GM12878 (cell line): ENCODE data around the gene PRR15L. TPM values are rescaled to one million over a fixed set of nuclear protein-coding genes. Genes with fewer than 3 reads are reported as not detected.
A peak's percentile ranks its signal among the peaks of the same experiment; 100 is the strongest.

Experiments used
- CEBPZ ChIP-seq: fragments of 150-350 bp; IDR thresholded peaks from 2 replicates; pipeline ENCODE4 v1.6.1; 2016; ENCODE audit warnings: low read depth, low read length
- CHD1 ChIP-seq: IDR thresholded peaks from 2 replicates; pipeline ENCODE4 v1.6.1; 2012; ENCODE audit warnings: low read depth, low read length, improper control_type of control experiment
- CTCF ChIP-seq, 3 experiments: IDR thresholded peaks in 2 of 3; conservative IDR thresholded peaks in 1 of 3; 2 replicates each; pipeline ENCODE4 v1.5.1; 2011; ENCODE audit warnings: low read depth in 3 of 3, low read length in 3 of 3, mild to moderate bottlenecking in 3 of 3, control low read depth in 2 of 3, moderate library complexity in 2 of 3, inconsistent platforms in 1 of 3, mixed read lengths in 1 of 3; ENCODE audit not compliant: control insufficient read depth in 2 of 3, insufficient read depth in 1 of 3; ENCODE audit errors: extremely low read depth in 1 of 3
- EED ChIP-seq: sonication (generic); IDR thresholded peaks from 2 replicates; pipeline ENCODE4 v1.6.1; 2016; ENCODE audit warnings: antibody characterized with exemption, low read depth
- ETV6 ChIP-seq, 2 experiments: fragments of 450-650 bp in 1 of 2; IDR thresholded peaks in 1 of 2; conservative IDR thresholded peaks in 1 of 2; 2 replicates each; pipeline ENCODE4 v1.6.1; 2014; ENCODE audit warnings: antibody characterized with exemption in 1 of 2, borderline replicate concordance in 1 of 2, low read depth in 1 of 2, mild to moderate bottlenecking in 1 of 2, moderate library complexity in 1 of 2
- HDAC6 ChIP-seq: fragments of 200-600 bp; sonication (generic); IDR thresholded peaks from one replicate; pipeline ENCODE4 v1.8.0; 2017; ENCODE audit warnings: antibody characterized with exemption; ENCODE audit not compliant: unreplicated experiment
- IKZF2 ChIP-seq, 2 experiments: fragments of 450-650 bp; IDR thresholded peaks; 2 replicates each; pipeline ENCODE4 v1.6.1; 2017; ENCODE audit warnings: mild to moderate bottlenecking in 2 of 2, moderate library complexity in 2 of 2
- MEF2B ChIP-seq: fragments of 450-650 bp; IDR thresholded peaks from 2 replicates; pipeline ENCODE4 v1.6.1; 2018; ENCODE audit warnings: mild to moderate bottlenecking, moderate library complexity; ENCODE audit not compliant: partially characterized antibody, poor library complexity, severe bottlenecking
- MYB ChIP-seq: fragments of 150-350 bp; IDR thresholded peaks from 2 replicates; pipeline ENCODE4 v1.6.1; 2014; ENCODE audit warnings: mild to moderate bottlenecking, low read depth, low read length, borderline replicate concordance
- SMAD5 ChIP-seq: IDR thresholded peaks from 2 replicates; pipeline ENCODE4 v1.6.1; 2016; ENCODE audit warnings: antibody characterized with exemption, low read depth
- SRF ChIP-seq, 2 experiments: IDR thresholded peaks; 2 replicates each; pipeline ENCODE4 v1.6.1; 2011; ENCODE audit warnings: low read depth in 2 of 2, low read length in 2 of 2, mild to moderate bottlenecking in 1 of 2, moderate library complexity in 1 of 2
- ZBED1 ChIP-seq: IDR thresholded peaks from 2 replicates; pipeline ENCODE4 v1.6.1; 2016; ENCODE audit warnings: borderline replicate concordance
- ZNF24 ChIP-seq: fragments of 450-650 bp; IDR thresholded peaks from 2 replicates; pipeline ENCODE4 v1.6.1; 2017; ENCODE audit warnings: antibody characterized with exemption, mild to moderate bottlenecking
- polyA plus RNA-seq, 11 experiments: library from polyadenylated mRNA; depleted of rRNA in 4 of 11; unstranded in 6 of 11; stranded (reverse) in 5 of 11; fragments of >200 nt; fragmentation: Nextera tagmentation in 4 of 11; fragmentation: Illumina TruSeq in 1 of 11; extraction: Ambion mirVana in 4 of 11; extraction: Trizol in 1 of 11; gene quantifications; 1 replicate in 1 of 11; 2 replicates in 10 of 11; pipeline versions ENCODE4 v1.2.1 to v1.2.3, GENCODE V29; 2011 to 2016; ENCODE audit warnings: inconsistent platforms in 2 of 11, missing spikeins in 2 of 11, low read depth in 1 of 11
- total RNA-seq, 4 experiments: library from RNA; depleted of rRNA in 3 of 4; stranded (reverse); fragments of >200 nt in 3 of 4; fragmentation: Illumina TruSeq in 1 of 4; extraction: Trizol in 1 of 4; gene quantifications; 2 replicates each; pipeline versions ENCODE4 v1.2.1 to v1.2.3, GENCODE V29; 2013 to 2021
- TF ChIP-seq, protein P1 (sequence below): IDR thresholded peaks from 2 replicates; pipeline ENCODE4 v1.6.1; 2011; ENCODE audit warnings: borderline replicate concordance, low read depth, mild to moderate bottlenecking, moderate library complexity, mixed read lengths, low read length; ENCODE audit not compliant: insufficient read depth; ENCODE audit errors: extremely low read length
- TF ChIP-seq, protein P2 (sequence below): fragments of 450-650 bp; IDR thresholded peaks from 2 replicates; pipeline ENCODE4 v1.6.1; 2016; ENCODE audit warnings: mild to moderate bottlenecking
- TF ChIP-seq, protein P3 (sequence below): fragments of 450-650 bp; formaldehyde crosslinking; IDR thresholded peaks from 2 replicates; pipeline ENCODE4 v1.4.0; 2022; ENCODE audit warnings: mild to moderate bottlenecking, moderate library complexity
- TF ChIP-seq, protein P4 (sequence below): IDR thresholded peaks from 2 replicates; pipeline ENCODE4 v1.6.1; 2012; ENCODE audit warnings: low read depth, low read length, improper control_type of control experiment

Gene PRR15L
- total and polyA plus RNA-seq, 10 of the 15 experiments (the other 5 are each of a cell fraction or from before 2014, with no cell fraction given): 0.11 to 0.18 TPM; not detected in 8

DNA sequence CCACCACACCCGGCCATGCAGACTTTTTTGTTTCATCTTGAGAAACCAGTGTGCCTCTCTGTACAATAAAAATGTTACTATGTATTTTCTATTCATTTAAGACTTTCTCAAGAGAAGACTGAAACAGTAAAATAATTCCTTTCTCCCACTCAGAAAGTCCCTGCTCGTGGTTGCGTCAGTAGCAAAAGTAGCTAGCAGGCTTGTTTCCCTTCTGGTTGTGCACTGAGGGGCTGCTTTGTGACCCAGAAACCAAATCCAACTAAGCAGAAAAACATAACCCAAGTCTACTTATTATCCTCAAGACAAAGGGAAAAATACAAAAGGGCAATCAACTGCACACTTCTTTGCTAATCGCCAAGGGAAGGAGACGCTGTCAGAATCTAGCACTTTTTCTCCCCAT lies 19.7 kb downstream of the PRR15L start (continued):
- TF ChIP-seq, protein P1, sequence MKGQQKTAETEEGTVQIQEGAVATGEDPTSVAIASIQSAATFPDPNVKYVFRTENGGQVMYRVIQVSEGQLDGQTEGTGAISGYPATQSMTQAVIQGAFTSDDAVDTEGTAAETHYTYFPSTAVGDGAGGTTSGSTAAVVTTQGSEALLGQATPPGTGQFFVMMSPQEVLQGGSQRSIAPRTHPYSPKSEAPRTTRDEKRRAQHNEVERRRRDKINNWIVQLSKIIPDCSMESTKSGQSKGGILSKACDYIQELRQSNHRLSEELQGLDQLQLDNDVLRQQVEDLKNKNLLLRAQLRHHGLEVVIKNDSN: no peak
- TF ChIP-seq, protein P2, sequence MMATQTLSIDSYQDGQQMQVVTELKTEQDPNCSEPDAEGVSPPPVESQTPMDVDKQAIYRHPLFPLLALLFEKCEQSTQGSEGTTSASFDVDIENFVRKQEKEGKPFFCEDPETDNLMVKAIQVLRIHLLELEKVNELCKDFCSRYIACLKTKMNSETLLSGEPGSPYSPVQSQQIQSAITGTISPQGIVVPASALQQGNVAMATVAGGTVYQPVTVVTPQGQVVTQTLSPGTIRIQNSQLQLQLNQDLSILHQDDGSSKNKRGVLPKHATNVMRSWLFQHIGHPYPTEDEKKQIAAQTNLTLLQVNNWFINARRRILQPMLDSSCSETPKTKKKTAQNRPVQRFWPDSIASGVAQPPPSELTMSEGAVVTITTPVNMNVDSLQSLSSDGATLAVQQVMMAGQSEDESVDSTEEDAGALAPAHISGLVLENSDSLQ: no peak
- TF ChIP-seq, protein P3, sequence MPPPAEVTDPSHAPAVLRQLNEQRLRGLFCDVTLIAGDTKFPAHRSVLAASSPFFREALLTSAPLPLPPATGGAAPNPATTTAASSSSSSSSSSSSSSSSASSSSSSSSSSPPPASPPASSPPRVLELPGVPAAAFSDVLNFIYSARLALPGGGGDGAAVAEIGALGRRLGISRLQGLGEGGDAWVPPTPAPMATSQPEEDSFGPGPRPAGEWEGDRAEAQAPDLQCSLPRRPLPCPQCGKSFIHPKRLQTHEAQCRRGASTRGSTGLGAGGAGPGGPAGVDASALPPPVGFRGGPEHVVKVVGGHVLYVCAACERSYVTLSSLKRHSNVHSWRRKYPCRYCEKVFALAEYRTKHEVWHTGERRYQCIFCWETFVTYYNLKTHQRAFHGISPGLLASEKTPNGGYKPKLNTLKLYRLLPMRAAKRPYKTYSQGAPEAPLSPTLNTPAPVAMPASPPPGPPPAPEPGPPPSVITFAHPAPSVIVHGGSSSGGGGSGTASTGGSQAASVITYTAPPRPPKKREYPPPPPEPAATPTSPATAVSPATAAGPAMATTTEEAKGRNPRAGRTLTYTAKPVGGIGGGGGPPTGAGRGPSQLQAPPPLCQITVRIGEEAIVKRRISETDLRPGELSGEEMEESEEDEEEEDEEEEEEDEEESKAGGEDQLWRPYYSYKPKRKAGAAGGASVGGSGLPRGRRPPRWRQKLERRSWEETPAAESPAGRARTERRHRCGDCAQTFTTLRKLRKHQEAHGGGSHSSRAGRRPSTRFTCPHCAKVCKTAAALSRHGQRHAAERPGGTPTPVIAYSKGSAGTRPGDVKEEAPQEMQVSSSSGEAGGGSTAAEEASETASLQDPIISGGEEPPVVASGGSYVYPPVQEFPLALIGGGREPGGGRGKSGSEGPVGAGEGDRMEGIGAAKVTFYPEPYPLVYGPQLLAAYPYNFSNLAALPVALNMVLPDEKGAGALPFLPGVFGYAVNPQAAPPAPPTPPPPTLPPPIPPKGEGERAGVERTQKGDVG (CRISPR knock-in tag): no peak
- TF ChIP-seq ETV6 (conservative IDR thresholded peaks at IDR 0.05 in 1 of 2, IDR thresholded peaks at IDR 0.05 in 1 of 2; ENCODE audit: borderline replicate concordance in 1 of 2, low read depth in 1 of 2) (no peak), EED (peak; percentile 38; the same call in 1 of the 2 replicates), IKZF2 (IDR thresholded peaks at IDR 0.05) (peak; percentile 62 to 65; a peak in 3 of 4 replicates), SRF (IDR thresholded peaks at IDR 0.05; ENCODE audit: low read depth in 2 of 2, low read length in 2 of 2) (no peak), MYB (no peak), HDAC6 (no peak), CEBPZ (no peak), ZBED1 (no peak), MEF2B (no peak), SMAD5 (no peak), CHD1 (no peak), ZNF24 (no peak), CTCF (IDR thresholded peaks at IDR 0.05 in 2 of 3, conservative IDR thresholded peaks at IDR 0.05 in 1 of 3; ENCODE audit: control insufficient read depth in 2 of 3, extremely low read depth in 1 of 3, insufficient read depth in 1 of 3, low read depth in 3 of 3, low read length in 3 of 3) (no peak)
- TF ChIP-seq, protein P4, sequence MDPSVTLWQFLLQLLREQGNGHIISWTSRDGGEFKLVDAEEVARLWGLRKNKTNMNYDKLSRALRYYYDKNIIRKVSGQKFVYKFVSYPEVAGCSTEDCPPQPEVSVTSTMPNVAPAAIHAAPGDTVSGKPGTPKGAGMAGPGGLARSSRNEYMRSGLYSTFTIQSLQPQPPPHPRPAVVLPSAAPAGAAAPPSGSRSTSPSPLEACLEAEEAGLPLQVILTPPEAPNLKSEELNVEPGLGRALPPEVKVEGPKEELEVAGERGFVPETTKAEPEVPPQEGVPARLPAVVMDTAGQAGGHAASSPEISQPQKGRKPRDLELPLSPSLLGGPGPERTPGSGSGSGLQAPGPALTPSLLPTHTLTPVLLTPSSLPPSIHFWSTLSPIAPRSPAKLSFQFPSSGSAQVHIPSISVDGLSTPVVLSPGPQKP: no peak
